HG03442 (cell line): ENCODE measurements around the gene RAD17.
A peak's percentile ranks its signal among the peaks of the same experiment; 100 is the strongest.
"Not testable (repeated sequence)": the region's sequence is repeated elsewhere in the genome, so short reads cannot be mapped to it uniquely, and the experiment has no call there.

ENCODE experiments used
- ATAC-seq: cut with Tn5 transposase; IDR thresholded peaks from one replicate; pipeline ENCODE4 v1.9.1; 2021; ENCODE audit warnings: mild to moderate bottlenecking, moderate library complexity; ENCODE audit not compliant: unreplicated experiment

Gene RAD17, protein sequence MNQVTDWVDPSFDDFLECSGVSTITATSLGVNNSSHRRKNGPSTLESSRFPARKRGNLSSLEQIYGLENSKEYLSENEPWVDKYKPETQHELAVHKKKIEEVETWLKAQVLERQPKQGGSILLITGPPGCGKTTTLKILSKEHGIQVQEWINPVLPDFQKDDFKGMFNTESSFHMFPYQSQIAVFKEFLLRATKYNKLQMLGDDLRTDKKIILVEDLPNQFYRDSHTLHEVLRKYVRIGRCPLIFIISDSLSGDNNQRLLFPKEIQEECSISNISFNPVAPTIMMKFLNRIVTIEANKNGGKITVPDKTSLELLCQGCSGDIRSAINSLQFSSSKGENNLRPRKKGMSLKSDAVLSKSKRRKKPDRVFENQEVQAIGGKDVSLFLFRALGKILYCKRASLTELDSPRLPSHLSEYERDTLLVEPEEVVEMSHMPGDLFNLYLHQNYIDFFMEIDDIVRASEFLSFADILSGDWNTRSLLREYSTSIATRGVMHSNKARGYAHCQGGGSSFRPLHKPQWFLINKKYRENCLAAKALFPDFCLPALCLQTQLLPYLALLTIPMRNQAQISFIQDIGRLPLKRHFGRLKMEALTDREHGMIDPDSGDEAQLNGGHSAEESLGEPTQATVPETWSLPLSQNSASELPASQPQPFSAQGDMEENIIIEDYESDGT

DNA sequence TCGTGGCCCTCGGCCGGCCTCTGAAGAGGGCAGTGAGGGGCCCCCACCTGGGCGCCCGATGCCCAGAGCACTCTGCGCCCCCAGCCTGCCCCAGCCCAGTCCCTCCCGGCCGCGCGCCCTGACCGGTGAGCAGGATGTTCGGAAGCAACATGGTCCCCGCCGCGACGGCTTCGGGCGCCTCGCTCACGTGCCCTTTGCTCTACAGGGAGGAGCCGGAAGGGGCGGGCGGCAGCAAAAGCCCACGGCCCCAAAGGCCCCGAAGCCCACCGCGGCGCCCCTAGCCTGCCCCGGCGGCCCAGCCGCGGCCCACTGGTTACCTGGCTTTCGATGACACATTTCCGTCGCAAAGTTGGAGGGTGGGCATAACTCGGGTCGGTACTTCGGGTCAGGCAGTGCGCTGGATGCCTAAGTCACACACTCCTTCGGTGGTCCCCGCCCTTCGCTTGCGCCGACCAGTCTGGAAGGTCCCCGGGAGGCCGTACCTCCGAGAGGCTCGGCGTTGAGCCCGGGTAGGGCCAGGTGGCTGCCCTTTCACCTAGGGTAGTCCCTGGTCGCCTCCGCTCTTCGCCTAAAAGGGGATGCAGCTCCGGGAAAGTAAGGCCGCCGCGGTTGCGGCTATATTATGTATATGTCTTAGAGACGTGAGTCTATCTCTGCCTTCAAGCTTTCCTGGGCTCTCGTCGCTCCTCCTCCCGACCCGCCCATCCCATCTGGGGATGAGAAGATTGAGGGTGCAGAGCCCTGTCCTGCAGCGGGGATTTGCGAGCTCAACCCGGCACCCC is at the start of gene RAD17, which contains the start of the genes AK6 and TAF9:
RAD17 (plus strand) TSS at position 479 of the 782 bp plus-strand sequence. CDS start 2,391 bp downstream, outside the sequence.
AK6 (minus strand) TSS at position 181 of the 782 bp plus-strand sequence; CDS start at position 151, 30 bp downstream.
TAF9 (minus strand) TSS at position 181 of the 782 bp plus-strand sequence. CDS start 3,783 bp downstream, outside the sequence.
- ATAC-seq: peak; percentile 84

DNA sequence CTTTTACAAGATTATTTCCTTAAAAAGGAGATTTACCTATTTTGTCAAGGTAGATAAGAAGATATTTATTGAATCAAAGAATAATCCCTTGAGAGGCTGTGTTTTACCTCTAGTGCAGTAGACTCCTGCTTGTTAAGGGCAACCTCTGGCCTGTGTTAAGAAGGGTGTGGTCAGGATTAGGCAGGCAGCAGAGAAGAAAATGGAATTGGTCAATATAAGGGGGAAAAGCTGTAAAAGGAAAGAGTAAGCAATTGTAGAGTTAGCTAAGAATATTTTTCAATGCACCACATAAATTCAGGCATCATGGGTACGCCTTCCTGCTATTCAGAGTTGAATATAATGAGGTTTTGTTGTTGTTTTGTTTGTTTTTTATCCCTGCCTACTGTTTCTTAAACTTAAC is 43.3 kb upstream of the RAD17 start:
- ATAC-seq: no peak

GRCh38 chr5:69329905-69330489 is 39.6 kb upstream of the RAD17 start:
- ATAC-seq: no peak

DNA sequence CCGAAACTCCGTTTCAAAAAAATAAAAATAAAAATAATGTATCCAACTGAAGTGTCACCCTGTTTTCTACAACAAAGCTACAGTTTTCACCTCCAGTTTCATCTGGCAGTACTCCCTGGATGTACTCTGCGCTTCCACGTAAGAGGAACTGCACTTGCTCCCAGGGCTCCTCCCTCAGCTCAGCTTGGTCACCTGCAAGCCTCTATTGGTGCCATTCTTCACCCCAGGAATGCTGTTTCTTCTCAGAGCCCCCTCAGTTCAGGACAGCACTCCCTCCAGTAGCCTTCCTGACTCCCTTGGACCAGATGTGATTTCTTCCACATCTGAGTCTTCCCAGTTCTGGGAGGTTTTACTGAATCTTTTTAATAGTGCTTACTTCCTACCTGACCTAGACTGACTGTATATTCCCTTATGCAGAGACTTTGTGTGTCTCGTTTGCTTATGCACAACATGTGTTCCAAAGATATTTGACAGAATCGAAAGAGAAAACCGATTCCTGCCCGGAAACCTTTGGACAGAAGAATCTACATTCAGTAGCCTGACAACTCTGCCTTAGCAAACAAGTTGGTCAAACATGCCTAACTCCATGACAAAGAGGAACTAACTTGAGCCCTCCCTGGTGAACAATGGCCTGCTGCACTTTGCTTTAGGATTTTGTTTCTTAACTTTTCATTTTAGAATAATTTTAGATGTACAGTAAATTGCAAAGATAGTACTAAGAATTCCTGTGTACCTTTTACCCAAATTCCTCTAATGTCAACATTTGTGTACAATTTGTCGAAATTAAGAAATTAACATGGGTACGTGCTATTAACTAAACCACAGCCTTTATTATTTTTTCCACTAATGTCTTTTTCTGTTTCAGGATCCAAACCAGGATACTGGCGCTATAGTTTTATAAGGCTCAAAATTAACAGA is 37.8 kb upstream of the RAD17 start:
- no peak for ATAC-seq

DNA sequence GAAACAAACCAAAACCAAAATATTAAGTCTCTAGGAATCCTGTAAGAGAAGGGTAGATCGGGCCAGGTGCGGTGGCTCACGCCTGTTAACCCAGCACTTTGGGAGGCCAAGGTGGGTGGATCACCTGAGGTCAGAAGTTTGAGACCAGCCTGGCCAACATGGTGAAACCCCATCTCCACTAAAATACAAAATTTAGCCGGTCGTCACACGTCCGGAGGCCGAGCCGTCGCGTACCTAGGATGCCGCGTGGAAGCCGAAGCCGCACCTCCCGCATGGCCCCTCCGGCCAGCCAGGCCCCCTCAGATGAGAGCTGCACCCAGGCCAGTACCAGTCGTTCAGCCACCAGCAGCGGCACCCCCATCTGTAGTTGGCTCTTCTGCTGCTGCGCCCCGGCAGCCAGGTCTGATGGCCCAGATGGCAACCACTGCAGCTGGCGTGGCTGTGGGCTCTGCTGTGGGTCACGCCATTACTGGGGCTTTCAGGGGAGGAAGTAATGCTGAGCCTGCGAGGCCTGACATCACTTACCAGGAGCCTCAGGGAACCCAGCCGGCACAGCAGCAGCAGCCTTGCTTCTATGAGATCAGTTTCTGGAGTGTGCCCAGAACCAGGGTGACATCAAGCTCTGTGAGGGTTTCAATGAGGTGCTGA is 35.8 kb upstream of the RAD17 start:
- not testable (repeated sequence) for ATAC-seq

DNA sequence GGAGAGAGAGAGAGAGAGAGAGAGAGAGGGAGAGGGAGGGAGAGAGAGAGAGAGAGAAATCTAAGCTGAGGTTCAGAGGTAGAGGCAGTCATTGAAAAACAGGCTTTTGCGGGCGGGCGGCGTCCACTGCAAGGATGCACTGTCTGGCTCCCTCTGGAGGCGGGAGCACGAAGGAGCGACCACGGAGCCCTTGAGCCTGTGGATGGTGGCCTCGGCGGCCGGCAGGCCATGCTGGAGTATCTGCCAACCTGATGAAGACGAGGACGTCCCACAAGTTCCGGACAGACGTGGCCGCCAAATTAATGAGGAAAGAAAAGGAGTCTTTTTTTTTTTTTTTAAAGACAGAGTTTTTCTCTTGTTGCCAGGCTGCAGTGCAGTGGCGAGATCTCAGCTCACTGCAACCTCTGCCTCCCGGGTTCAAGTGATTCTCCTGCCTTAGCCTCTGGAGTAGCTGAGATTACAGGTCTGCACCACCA is 34.8 kb upstream of the RAD17 start:
- ATAC-seq: peak; percentile 50

DNA sequence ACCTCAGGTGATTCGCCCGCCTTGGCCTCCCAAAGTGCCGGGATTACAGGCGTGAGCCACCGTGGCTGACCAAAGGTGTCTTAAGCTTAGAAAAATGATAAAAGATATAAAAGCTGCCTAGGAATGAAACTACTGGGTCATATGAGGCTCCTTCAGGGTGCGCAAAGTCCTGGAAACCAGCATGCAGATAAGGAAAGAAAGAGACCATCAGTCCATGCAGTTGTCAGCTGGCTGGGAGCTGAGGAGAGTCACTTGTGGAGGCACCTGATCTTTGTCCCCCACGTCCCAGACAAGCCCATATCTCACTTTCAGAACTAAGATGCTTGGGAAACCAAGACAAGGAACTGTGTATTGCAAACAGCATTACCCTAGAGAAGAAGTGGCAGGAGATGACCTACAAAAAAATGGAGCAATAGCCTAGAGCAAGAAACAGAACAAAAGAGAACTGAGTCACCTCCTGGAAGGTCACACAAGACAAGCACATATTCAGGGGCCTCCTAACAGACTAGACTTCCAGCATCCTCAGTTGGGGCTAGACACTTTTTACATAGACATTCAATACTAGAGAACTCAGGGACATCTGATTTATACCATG is 34.2 kb upstream of the RAD17 start:
- ATAC-seq: no peak

DNA sequence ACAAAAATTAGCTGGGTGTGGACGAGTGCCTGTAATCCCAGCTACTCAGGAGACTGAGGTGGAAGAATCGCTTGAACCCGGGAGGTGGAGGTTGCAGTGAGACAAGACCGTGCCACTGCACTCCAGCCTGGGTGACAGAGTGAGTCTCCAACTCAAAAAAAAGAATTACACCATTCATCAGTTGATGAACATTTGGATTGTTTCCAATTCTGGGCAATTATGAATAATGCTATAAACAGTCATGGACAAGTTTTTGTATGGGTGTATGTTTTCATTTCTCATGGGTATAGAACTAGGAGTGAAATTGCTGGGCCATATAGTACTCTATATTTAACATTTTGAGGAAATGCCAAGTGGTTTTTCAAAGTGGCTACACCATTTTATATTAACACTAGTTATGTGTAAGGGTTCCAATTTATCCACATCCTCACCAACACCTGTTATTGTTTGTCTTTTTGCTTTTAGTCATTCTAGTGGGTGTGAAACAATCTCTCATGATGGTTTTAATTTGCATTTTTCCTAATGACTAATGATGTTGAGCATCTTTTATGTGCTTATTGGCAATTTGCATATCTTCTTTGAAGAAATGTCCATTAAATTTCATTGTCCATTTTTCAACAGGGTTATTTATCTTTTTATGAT is 28.0 kb upstream of the RAD17 start:
- no peak for ATAC-seq

- ATAC-seq: no peak
These were observed 26.5 kb upstream of the RAD17 start for GRCh38 chr5:69343083-69343482.

GRCh38 chr5:69350664-69351063 is 19.0 kb upstream of the RAD17 start:
- no peak for ATAC-seq

- ATAC-seq: no peak
These were observed 9.9 kb upstream of the RAD17 start for GRCh38 chr5:69359699-69360098.

- ATAC-seq: no peak
These were observed 9.2 kb upstream of the RAD17 start for GRCh38 chr5:69360442-69360841.

DNA sequence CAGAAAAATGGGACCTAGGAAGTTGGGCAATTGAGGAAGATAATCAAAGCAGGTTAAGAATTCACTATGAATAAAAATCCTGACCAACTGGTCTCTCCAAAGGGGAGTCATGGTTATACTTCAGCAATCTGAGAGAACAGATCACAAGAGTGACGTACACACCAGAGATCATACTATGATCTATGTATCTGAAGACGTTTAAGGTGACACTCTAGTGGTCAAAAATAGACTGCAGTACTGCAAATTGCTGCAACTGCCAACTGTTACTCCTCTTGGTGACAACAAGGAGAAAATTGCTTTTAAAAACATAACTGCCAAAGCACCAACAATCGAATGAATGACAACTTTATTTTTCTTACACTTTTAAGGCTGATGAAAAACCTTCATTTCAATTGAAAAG is 5.2 kb upstream of the RAD17 start:
- no peak for ATAC-seq

- no peak for ATAC-seq
These were observed 4.8 kb upstream of the RAD17 start for GRCh38 chr5:69364850-69365249.

GRCh38 chr5:69367697-69368279 is 1.8 kb upstream of the RAD17 start:
- ATAC-seq: no peak

GRCh38 chr5:69368458-69369339 is 919 bp upstream of the RAD17 start:
- peak; percentile 2 for ATAC-seq

- not testable (repeated sequence) for ATAC-seq
These were observed 717 bp downstream of the RAD17 start for GRCh38 chr5:69370335-69370734.
